ENCODE measurements around the gene ULBP2. TPM values are rescaled to one million over a fixed set of nuclear protein-coding genes. Genes with fewer than 3 reads are reported as not detected.
"Not testable (repeated sequence)": the region's sequence is repeated elsewhere in the genome, so short reads cannot be mapped to it uniquely, and the experiment has no call there.

The ULBP2 gene
- total RNA-seq, 1 donor from 2014 or later, result 9.9 TPM

DNA sequence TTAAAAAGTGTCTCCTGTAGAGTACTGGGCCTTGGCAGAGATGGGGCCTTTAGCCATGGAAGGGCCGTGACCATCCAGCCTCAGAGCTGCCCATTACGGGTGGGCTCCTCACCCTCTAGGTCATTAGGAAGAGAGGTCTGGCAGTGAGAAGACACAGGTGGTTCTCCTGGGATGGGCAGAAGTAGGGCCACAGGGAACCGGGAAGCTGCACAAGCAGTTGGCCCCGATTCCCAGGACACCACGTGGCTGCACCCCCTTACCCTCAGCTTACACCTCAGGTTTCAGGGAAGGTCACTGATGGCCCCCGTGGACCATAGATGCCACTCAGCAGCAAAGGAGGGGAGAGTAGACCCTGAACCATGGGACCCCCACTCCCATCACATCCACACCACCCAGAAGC, 20.5 kb upstream of the ULBP2 start:
- H3K9me3 Mint-ChIP-seq (ENCODE audit: unreplicated experiment), result no peaks in the 10 kb centered on the region
- H3K36me3 Mint-ChIP-seq (ENCODE audit: low read depth, unreplicated experiment), result peaks cover 12% of the 10 kb centered on the region
- peaks cover 36% of the 10 kb centered on the region for H3K4me1 Mint-ChIP-seq (ENCODE audit: unreplicated experiment)
- no peak for DNase-seq (ENCODE audit: low spot score)
- no peak overlapping the region for H3K27ac Mint-ChIP-seq (ENCODE audit: unreplicated experiment)
- peaks cover 27% of the 10 kb centered on the region for H3K27me3 Mint-ChIP-seq (ENCODE audit: unreplicated experiment)
- no peak for TF ChIP-seq CTCF (IDR thresholded peaks at IDR 0.05; ENCODE audit: unreplicated experiment)
- H3K4me3 Mint-ChIP-seq (ENCODE audit: unreplicated experiment), result peak overlapping the region; percentile 62

DNA sequence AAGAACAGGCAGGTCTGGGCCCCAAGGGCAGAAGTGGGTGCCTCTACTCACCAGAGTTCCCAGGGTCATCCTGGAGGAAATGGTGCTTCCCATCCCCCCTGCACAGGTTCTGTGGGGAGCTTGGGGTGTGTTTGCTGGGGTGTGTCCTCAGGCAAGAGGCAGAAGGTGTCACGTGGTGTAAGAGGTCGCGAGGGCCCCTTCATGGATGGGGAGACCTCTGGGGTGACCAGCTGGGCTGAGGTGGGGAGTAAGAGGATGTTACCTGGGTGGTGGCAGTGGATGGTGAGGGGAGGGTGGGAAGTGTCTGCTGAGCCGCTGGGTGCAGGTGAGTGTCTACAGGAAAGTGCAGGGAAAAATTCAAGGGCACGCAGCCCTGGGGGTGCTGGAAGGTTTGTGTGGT, 19.7 kb upstream of the ULBP2 start:
- H3K9me3 Mint-ChIP-seq (ENCODE audit: unreplicated experiment); DNase-seq (ENCODE audit: low spot score); H3K27ac Mint-ChIP-seq (ENCODE audit: unreplicated experiment): not testable (repeated sequence)
- Mint-ChIP-seq H3K27me3 (ENCODE audit: unreplicated experiment) (peaks cover 27% of the 10 kb centered on the region), H3K4me3 (ENCODE audit: unreplicated experiment) (peak overlapping the region; percentile 69), H3K4me1 (ENCODE audit: unreplicated experiment) (peaks cover 33% of the 10 kb centered on the region), H3K36me3 (ENCODE audit: low read depth, unreplicated experiment) (peaks cover 12% of the 10 kb centered on the region)

DNA sequence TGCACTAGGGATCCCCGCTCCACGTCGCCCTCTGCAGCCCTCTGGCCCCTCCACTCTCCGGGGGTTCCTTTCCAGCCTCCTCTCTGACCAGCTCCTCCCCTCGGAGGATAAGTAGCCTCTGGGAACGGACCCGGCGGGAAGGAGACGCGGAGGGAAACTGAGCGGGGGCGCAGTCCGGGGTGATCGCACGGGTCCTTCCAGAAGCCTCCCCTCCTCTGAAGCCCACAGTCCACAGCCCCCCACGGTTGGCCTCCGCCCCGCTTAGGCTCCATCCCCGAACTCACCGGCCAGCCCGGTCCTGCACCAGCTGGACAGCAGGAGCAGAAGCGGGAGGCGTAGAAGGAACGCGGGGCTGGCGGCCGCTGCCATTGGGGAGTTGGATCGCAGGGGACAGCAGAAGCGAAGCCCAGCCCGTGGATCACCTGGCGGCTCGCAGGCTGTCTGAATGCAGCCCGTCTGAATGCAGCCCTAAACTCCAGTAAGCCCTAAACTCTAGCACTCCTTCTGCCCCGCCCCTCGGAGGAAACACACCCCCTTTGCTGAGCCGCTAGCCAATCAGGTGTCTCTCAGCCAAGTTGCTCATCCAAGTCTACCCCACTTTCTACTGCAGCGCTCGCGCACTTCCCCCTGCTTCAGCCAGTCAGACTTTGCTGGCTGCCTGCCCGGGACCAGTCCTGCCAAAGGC, 19.0 kb upstream of the ULBP2 start, which contains the start of gene RAET1G:
TSS of gene RAET1G (minus strand) at position 480 of the 685 bp plus-strand sequence. CDS start at position 369, 111 bp downstream.
- TF ChIP-seq CTCF (IDR thresholded peaks at IDR 0.05; ENCODE audit: unreplicated experiment), result no peak
- peak within 1 kb of the TSS; percentile 91 for H3K4me3 Mint-ChIP-seq (ENCODE audit: unreplicated experiment)
- H3K27me3 Mint-ChIP-seq (ENCODE audit: unreplicated experiment), result peaks cover 27% of the 10 kb centered on the region
- no peak within 1 kb of the TSS for H3K27ac Mint-ChIP-seq (ENCODE audit: unreplicated experiment)
- H3K4me1 Mint-ChIP-seq (ENCODE audit: unreplicated experiment), result peaks cover 33% of the 10 kb centered on the region
- H3K9me3 Mint-ChIP-seq (ENCODE audit: unreplicated experiment), result no peaks in the 10 kb centered on the region
- peaks cover 12% of the 10 kb centered on the region for H3K36me3 Mint-ChIP-seq (ENCODE audit: low read depth, unreplicated experiment)
- peak; percentile 73 for DNase-seq (ENCODE audit: low spot score)

DNA sequence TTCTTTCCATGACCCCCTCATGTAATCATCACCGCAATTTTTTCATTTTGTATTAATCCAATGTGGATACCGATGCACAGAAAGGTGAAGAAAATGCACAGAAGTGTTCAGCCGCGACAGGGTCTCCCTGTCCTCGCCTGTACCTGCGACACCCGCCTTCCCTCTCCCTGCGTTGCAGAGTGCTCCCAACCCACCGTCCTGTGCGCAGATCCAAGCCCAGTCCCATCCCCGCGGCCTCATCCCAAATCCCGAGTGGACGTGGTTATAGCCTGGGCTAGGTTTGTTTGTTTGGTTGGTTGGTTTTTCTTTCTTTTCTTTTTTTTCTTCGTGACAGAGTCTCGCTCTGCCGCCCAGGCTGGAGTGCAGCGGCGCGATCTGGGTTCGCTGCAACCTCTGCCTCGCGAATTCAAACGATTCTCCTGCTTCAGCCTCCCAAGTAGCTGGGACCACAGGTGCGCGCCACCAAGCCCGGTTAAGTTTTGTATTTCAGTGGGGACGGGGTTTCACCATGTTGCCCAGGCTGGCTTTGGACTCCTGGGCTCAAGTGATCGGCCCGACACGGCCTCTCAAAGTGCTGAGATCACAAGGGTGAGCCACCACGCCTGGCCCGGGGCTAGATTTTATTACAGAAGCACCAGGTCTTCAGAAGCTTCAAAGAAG, 18.4 kb upstream of the ULBP2 start:
- Mint-ChIP-seq H3K27ac (ENCODE audit: unreplicated experiment) (no peak overlapping the region), H3K27me3 (ENCODE audit: unreplicated experiment) (peaks cover 25% of the 10 kb centered on the region), H3K4me3 (ENCODE audit: unreplicated experiment) (peak overlapping the region; percentile 91), H3K36me3 (ENCODE audit: low read depth, unreplicated experiment) (peaks cover 12% of the 10 kb centered on the region), H3K9me3 (ENCODE audit: unreplicated experiment) (no peaks in the 10 kb centered on the region), H3K4me1 (ENCODE audit: unreplicated experiment) (peaks cover 33% of the 10 kb centered on the region)
- no peak for TF ChIP-seq CTCF (IDR thresholded peaks at IDR 0.05; ENCODE audit: unreplicated experiment)
- DNase-seq (ENCODE audit: low spot score), result no peak

DNA sequence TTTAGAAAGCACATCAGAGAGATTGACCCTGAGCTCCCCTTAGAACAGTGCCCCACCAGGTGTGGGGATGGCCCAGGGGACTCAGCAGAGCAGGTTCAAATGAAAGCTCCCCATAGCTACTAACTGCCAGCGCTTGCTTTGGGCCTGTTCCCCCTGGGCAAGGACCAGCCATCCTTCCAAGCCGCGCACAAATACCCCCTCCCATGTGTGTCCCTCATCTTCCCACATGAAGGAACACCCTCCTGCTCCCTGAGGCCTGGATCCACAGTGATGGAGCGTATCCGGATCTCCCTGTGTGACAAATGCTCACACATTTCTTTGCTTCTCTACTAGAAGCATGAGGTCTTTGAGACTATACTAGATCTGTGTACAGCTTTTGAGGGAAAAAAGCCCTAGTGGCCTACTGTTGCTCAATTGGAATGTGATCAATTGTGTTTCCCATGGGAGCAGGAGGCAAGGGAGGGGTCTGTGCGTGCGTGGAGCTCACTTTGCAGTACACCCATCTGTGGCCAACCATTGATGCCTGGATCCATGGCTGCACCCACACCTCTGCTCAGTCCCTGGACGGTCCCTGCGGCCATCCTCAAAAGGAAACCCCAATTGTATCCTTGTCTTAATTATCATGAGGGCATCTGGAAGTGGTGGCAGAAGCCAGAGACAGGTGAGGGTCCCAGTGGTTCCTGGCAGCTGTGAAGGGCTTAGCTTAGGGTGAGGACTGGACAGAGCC, 17.4 kb upstream of the ULBP2 start:
- Mint-ChIP-seq H3K4me3 (ENCODE audit: unreplicated experiment) (peak overlapping the region; percentile 57), H3K27ac (ENCODE audit: unreplicated experiment) (no peak overlapping the region), H3K27me3 (ENCODE audit: unreplicated experiment) (peaks cover 25% of the 10 kb centered on the region), H3K36me3 (ENCODE audit: low read depth, unreplicated experiment) (peaks cover 6% of the 10 kb centered on the region), H3K9me3 (ENCODE audit: unreplicated experiment) (no peaks in the 10 kb centered on the region), H3K4me1 (ENCODE audit: unreplicated experiment) (peaks cover 25% of the 10 kb centered on the region)
- no peak for TF ChIP-seq CTCF (IDR thresholded peaks at IDR 0.05; ENCODE audit: unreplicated experiment)
- DNase-seq (ENCODE audit: low spot score), result no peak

All from endothelial cell (in vitro differentiated cells).